Spleen (tissue), 11 donors: ENCODE measurements around the gene DCUN1D3. TPM values are rescaled to one million over a fixed set of nuclear protein-coding genes. Genes with fewer than 3 reads are reported as not detected.
A peak's percentile ranks its signal among the peaks of the same experiment; 100 is the strongest.

Experiments used
- DNase-seq: peaks from one replicate; pipeline ENCODE4 v3.0.0-alpha.2; 2020
- H3K27ac ChIP-seq, 8 donors: fragments of 200-600 bp; sonication (generic) in 7 of 8; 1 replicate in 4 of 8; 2 replicates in 4 of 8; pipeline versions ENCODE4 v1.5.0 to v1.8.0; 2016 to 2021; ENCODE audit warnings: inconsistent platforms in 4 of 8, mild to moderate bottlenecking in 4 of 8, moderate library complexity in 1 of 8
- H3K27me3 ChIP-seq, 7 donors: fragments of 200-600 bp; sonication (generic) in 6 of 7; replicated peaks in 1 of 7; 1 replicate in 4 of 7; 2 replicates in 3 of 7; pipeline versions ENCODE4 v1.5.0 to v1.8.0; 2016 to 2021; ENCODE audit warnings: inconsistent platforms in 3 of 7, mild to moderate bottlenecking in 1 of 7
- H3K36me3 ChIP-seq, 6 donors: fragments of 200-600 bp; sonication (generic) in 5 of 6; 1 replicate in 4 of 6; 2 replicates in 2 of 6; pipeline versions ENCODE4 v1.5.0 to v1.8.0; 2016 to 2021; ENCODE audit warnings: inconsistent platforms in 2 of 6
- H3K4me1 ChIP-seq, 6 donors: fragments of 200-600 bp; sonication (generic) in 5 of 6; 1 replicate in 3 of 6; 2 replicates in 3 of 6; pipeline versions ENCODE4 v1.5.0 to v1.8.0; 2016 to 2021; ENCODE audit warnings: inconsistent platforms in 3 of 6
- H3K4me3 ChIP-seq, 8 donors: fragments of 200-600 bp; sonication (generic) in 7 of 8; 1 replicate in 4 of 8; 2 replicates in 4 of 8; pipeline versions ENCODE4 v1.5.0 to v1.8.0; 2016 to 2021; ENCODE audit warnings: inconsistent platforms in 4 of 8, mild to moderate bottlenecking in 4 of 8, moderate library complexity in 2 of 8
- H3K9me3 ChIP-seq, 8 donors: fragments of 200-600 bp; sonication (generic) in 7 of 8; 1 replicate in 4 of 8; 2 replicates in 4 of 8; pipeline versions ENCODE4 v1.5.0 to v1.8.0; 2016 to 2021; ENCODE audit warnings: inconsistent platforms in 4 of 8
- POLR2A ChIP-seq, 3 donors: fragments of 450-650 bp; IDR thresholded peaks; one replicate each; pipeline ENCODE4 v1.5.1; 2017; ENCODE audit warnings: antibody characterized with exemption in 3 of 3, mild to moderate bottlenecking in 1 of 3
- POLR2AphosphoS5 ChIP-seq, 3 donors: sonication (generic); formaldehyde crosslinking; IDR thresholded peaks; one replicate each; pipeline ENCODE4 v1.5.1; 2017; ENCODE audit warnings: antibody characterized with exemption in 3 of 3
- WGBS, 5 donors: extraction: QIAGEN DNeasy Blood & Tissue Kit in 3 of 5; methylation state at CpG; one replicate each; pipeline versions ENCODE4 v1.1.5 to v1.1.7; 2013 to 2018; 5-methylcytosine and 5-hydroxymethylcytosine counted together
- intact Hi-C: fragments of 100-400 bp; cut with DNase I; formaldehyde crosslinking; loops from one replicate; pipeline ENCODE4 v1.15.0; 2023; ENCODE audit warnings: low total_unique reads
- polyA plus RNA-seq, 3 donors: library from polyadenylated mRNA; stranded (reverse); fragments of 200-250 nt; gene quantifications; one replicate each; pipeline ENCODE4 v1.2.1, GENCODE V29; 2013
- total RNA-seq, 7 donors: library from RNA; depleted of rRNA in 3 of 7; stranded (reverse); fragments of >200 nt in 3 of 7; fragmentation: NEBNext Ultra II Directional in 4 of 7; extraction: Animal tissue kit (Norgen Biotek cat#: 25700) in 4 of 7; gene quantifications; one replicate each; pipeline versions ENCODE4 v1.1.0 to v1.2.1, GENCODE V29; 2016 to 2021
- TF ChIP-seq, protein P1 (sequence below), 11 experiments: fragments of 200-600 bp in 7 of 11; fragments of 450-650 bp in 4 of 11; sonication (generic) in 4 of 11; IDR thresholded peaks in 8 of 11; conservative IDR thresholded peaks in 3 of 11; 1 replicate in 7 of 11; 2 replicates in 4 of 11; pipeline versions ENCODE4 v1.4.0 to v1.8.0; 2016 to 2021; ENCODE audit warnings: antibody characterized with exemption in 11 of 11, inconsistent platforms in 4 of 11, mild to moderate bottlenecking in 1 of 11
- donor health status: healthy with polysubstance abuse.
- donor health status: DM: no; HTN: no; CAD: no; lungs with moderate emphysema.
- donor health status: DM: no; HTN: no; CAD: no.
- donor health status: Bipolar disorder and iron deficiency.
- donor health status: healthy.
- donor health status: DM: no; HTN: no; CAD: no.
- donor health status: DM: yes; HTN: yes; CAD: no.

DCUN1D3 gene
- total and polyA plus RNA-seq, 10 donors, result 1.0 to 13.7 (median 7.8) TPM

DNA sequence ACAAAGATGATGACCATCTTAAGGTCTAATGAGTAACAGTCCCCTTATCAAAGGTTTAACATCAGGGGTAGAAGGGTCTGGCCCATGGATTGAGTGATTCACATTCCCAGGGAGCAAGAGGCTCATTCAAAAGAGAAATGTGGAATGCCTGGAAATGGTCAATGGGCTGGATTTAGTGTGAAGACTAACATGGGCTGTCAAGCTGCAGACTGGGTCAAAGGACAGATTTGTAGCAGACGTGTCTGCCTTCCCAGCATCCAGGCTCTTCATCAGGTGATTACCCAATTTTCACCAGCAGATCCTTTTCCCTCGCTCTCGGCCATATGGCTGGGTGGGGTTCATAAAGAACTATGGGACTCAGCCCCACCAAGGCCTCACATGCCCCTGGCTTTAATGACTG, 26.8 kb downstream of the DCUN1D3 start:
- intact Hi-C loops, result no loop called here
- H3K27ac ChIP-seq, result peak overlapping the region in 6 of 8 donors; percentile 39 to 82 (median 70)
- DNase-seq, result no peak
- no peak for TF ChIP-seq POLR2A (IDR thresholded peaks at IDR 0.05)
- TF ChIP-seq, protein P1, sequence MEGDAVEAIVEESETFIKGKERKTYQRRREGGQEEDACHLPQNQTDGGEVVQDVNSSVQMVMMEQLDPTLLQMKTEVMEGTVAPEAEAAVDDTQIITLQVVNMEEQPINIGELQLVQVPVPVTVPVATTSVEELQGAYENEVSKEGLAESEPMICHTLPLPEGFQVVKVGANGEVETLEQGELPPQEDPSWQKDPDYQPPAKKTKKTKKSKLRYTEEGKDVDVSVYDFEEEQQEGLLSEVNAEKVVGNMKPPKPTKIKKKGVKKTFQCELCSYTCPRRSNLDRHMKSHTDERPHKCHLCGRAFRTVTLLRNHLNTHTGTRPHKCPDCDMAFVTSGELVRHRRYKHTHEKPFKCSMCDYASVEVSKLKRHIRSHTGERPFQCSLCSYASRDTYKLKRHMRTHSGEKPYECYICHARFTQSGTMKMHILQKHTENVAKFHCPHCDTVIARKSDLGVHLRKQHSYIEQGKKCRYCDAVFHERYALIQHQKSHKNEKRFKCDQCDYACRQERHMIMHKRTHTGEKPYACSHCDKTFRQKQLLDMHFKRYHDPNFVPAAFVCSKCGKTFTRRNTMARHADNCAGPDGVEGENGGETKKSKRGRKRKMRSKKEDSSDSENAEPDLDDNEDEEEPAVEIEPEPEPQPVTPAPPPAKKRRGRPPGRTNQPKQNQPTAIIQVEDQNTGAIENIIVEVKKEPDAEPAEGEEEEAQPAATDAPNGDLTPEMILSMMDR (IDR thresholded peaks at IDR 0.05 in 8 of 11, conservative IDR thresholded peaks at IDR 0.05 in 3 of 11), result no peak
- no peak for TF ChIP-seq POLR2AphosphoS5 (IDR thresholded peaks at IDR 0.05)
- no peaks in the 10 kb centered on the region for H3K27me3 ChIP-seq
- H3K4me1 ChIP-seq, result peaks cover 9 to 89% (median 42%) of the 10 kb centered on the region in 6 donors
- no peaks in the 10 kb centered on the region for H3K9me3 ChIP-seq
- no peaks in the 10 kb centered on the region for H3K36me3 ChIP-seq
- 82 to 97% (median 87%) methylated on average over 3 of the region's 3 CpGs for WGBS, 5 donors
- H3K4me3 ChIP-seq, result no peak overlapping the region

DNA sequence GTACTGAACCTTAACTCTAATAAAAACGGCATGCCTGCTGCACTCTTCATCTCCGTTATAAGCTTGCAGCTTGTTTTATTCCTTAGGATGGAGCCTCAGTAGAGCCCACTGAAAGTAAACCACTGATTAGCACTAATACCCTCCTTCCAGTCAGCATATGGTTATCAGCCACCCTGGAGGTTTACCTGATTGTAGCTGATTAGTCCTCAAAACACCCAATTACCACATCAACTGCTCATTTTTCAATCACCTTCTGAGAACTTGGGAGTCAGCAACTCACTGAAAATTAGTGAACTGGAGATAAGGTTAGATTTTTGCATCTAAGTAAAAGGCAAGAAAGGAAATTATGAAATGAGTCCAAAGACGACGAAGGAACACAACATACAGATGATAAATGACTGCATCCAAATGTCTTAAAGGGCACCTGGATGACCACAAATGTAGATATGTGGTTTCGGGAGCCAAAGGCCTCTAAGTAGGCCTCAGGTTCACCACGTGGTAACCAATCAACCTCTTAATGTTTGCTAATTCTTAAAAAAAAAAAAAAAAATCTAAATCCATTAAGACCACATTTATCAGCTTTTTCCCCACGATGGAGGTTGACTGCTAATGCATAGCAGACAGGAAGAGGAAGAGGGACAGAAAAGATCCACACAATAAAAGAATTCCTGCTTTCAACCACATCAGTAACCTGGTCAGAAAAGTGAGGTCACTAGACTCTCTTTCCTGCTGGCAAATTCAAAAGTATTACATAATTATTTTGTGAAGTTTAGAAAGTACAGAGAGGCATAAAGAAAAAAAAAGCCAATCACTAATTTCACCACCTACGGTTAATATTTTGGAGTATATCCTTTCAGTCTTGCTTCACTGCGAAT, 28.0 kb downstream of the DCUN1D3 start:
- Histone ChIP-seq H3K27ac (peak overlapping the region in 4 of 8 donors; percentile 50 to 82 (median 72)), H3K9me3 (no peaks in the 10 kb centered on the region), H3K4me3 (no peak overlapping the region), H3K36me3 (no peaks in the 10 kb centered on the region), H3K4me1 (peaks cover 9 to 89% (median 47%) of the 10 kb centered on the region in 6 donors), H3K27me3 (no peaks in the 10 kb centered on the region)
- intact Hi-C loops, result no loop called here
- WGBS, 5 donors, result 62 to 72% (median 64%) methylated on average over 9 of the region's 9 CpGs
- TF ChIP-seq, protein P1 (IDR thresholded peaks at IDR 0.05 in 8 of 11, conservative IDR thresholded peaks at IDR 0.05 in 3 of 11), result no peak
- TF ChIP-seq POLR2A (IDR thresholded peaks at IDR 0.05) (no peak), POLR2AphosphoS5 (IDR thresholded peaks at IDR 0.05) (no peak)
- DNase-seq, result no peak

DNA sequence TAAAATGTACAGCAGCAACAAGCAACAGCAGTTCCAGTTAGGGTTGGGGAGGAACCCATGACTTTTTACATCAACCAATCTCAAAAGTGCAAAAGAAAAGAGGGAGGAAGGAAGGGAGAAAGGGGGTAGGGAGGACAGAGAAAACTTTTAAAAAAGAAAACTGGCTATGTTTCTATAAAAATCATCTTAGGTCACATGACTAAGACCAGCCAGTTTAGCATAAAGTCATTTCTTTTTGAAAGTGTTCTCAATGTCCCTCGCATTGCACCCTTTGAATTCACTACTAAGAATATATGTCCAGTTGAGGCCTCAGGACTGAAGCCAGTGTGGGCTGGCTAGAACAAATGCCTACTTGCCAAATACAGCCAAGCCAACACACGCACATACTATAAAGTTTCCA, 28.9 kb downstream of the DCUN1D3 start:
- Histone ChIP-seq H3K27me3 (no peaks in the 10 kb centered on the region), H3K4me3 (no peak overlapping the region), H3K4me1 (peaks cover 15 to 98% (median 51%) of the 10 kb centered on the region in 6 donors), H3K36me3 (no peaks in the 10 kb centered on the region), H3K27ac (peak overlapping the region in 5 of 8 donors; percentile 24 to 75 (median 50)), H3K9me3 (no peaks in the 10 kb centered on the region)
- DNase-seq, result no peak
- TF ChIP-seq POLR2A (IDR thresholded peaks at IDR 0.05), result no peak
- TF ChIP-seq, protein P1 (IDR thresholded peaks at IDR 0.05 in 8 of 11, conservative IDR thresholded peaks at IDR 0.05 in 3 of 11), result no peak
- TF ChIP-seq POLR2AphosphoS5 (IDR thresholded peaks at IDR 0.05), result no peak
- intact Hi-C loops, result no loop called here
- 44 to 96% (median 72%) methylated on average over 2 of the region's 2 CpGs for WGBS, 5 donors

DNA sequence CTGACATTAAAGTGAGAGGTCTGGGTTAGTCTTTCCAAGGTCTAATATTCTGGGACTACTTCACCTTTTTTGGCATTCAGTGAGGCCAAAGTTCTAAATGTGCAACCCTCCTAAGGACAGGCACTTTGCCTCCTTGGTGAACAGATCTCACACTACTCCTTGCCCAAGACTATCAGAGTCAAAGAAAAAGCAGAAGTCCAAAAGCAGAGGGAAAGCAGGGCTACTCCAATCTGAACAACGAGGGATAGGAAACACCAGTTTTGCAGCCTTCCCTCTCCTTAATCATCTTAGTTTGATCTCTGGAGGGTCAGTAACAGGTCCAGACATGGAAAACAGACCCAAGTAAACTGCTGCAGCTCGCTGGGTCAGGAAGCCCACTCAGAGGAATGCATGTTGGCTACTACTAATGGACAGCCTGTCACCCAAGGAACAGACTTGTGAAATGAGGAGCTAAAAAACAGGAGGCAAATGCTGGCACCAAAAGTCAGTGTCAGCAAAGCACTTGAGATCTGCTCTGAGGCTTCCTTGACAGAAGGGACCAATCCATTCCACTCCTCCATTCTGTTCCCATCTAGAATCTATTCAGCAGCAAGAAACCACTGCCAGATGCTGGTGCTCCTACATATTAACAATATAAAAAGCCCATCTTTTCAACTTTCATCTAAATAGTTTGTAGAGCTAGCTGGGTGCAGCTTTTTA, 29.9 kb downstream of the DCUN1D3 start:
- H3K27me3 ChIP-seq, result no peaks in the 10 kb centered on the region
- no peaks in the 10 kb centered on the region for H3K9me3 ChIP-seq
- no peaks in the 10 kb centered on the region for H3K36me3 ChIP-seq
- H3K27ac ChIP-seq, result peak overlapping the region in 5 of 8 donors; percentile 24 to 75 (median 50)
- no peak for DNase-seq
- intact Hi-C loops, result no loop called here
- TF ChIP-seq, protein P1 (IDR thresholded peaks at IDR 0.05 in 8 of 11, conservative IDR thresholded peaks at IDR 0.05 in 3 of 11), result no peak
- TF ChIP-seq POLR2AphosphoS5 (IDR thresholded peaks at IDR 0.05), result no peak
- TF ChIP-seq POLR2A (IDR thresholded peaks at IDR 0.05), result no peak
- H3K4me1 ChIP-seq, result peaks cover 14 to 99% (median 51%) of the 10 kb centered on the region in 6 donors
- 43 to 64% (median 49%) methylated on average over 2 of the region's 2 CpGs for WGBS, 5 donors
- no peak overlapping the region for H3K4me3 ChIP-seq
